KMS-11 (cell line): ENCODE results near the gene EFHC1.

Source experiments
- H2AFZ ChIP-seq: fragments of 200-600 bp; sonication (generic); 2 replicates; pipeline ENCODE4 v1.6.1; 2016; ENCODE audit warnings: antibody characterized with exemption, mixed run types, low read depth
- H3K27ac ChIP-seq: fragments of 200-600 bp; sonication (generic); 2 replicates; pipeline ENCODE4 v1.6.1; 2016; ENCODE audit warnings: mild to moderate bottlenecking, mixed run types
- H3K27me3 ChIP-seq: fragments of 200-600 bp; sonication (generic); 2 replicates; pipeline ENCODE4 v1.6.1; 2017; ENCODE audit warnings: mild to moderate bottlenecking, low read depth, mixed run types, moderate library complexity; ENCODE audit not compliant: insufficient read depth
- H3K36me3 ChIP-seq: fragments of 200-600 bp; sonication (generic); 2 replicates; pipeline ENCODE4 v1.6.1; 2017; ENCODE audit warnings: mild to moderate bottlenecking, mixed run types; ENCODE audit not compliant: insufficient read depth
- H3K4me1 ChIP-seq: fragments of 200-600 bp; sonication (generic); 2 replicates; pipeline ENCODE4 v1.6.1; 2016; ENCODE audit warnings: mild to moderate bottlenecking, low read depth, mixed run types; ENCODE audit not compliant: poor library complexity, severe bottlenecking
- H3K4me2 ChIP-seq: fragments of 200-600 bp; sonication (generic); 2 replicates; pipeline ENCODE4 v1.7.0; 2016; ENCODE audit warnings: mild to moderate bottlenecking, mixed run types
- H3K4me3 ChIP-seq: fragments of 200-600 bp; sonication (generic); IDR thresholded peaks from 2 replicates; pipeline ENCODE4 v1.6.1; 2017; ENCODE audit warnings: low read depth, low read length, mixed read lengths; ENCODE audit not compliant: insufficient read depth
- H3K79me2 ChIP-seq: fragments of 200-600 bp; sonication (generic); 2 replicates; pipeline ENCODE4 v1.6.1; 2016; ENCODE audit warnings: low read depth, mixed run types; ENCODE audit not compliant: insufficient read depth
- H3K9ac ChIP-seq: fragments of 200-600 bp; sonication (generic); 2 replicates; pipeline ENCODE4 v1.6.1; 2016; ENCODE audit warnings: mild to moderate bottlenecking, mixed run types
- H4K20me1 ChIP-seq: fragments of 200-600 bp; sonication (generic); 2 replicates; pipeline ENCODE4 v1.6.1; 2016; ENCODE audit warnings: mild to moderate bottlenecking, mixed run types; ENCODE audit not compliant: insufficient read depth
- CTCF ChIP-seq: fragments of 200-600 bp; sonication (generic); conservative IDR thresholded peaks from 2 replicates; pipeline ENCODE4 v1.6.1; 2017; ENCODE audit warnings: low read depth, mild to moderate bottlenecking, antibody characterized with exemption, low read length, moderate library complexity, mixed read lengths

The EFHC1 gene

DNA sequence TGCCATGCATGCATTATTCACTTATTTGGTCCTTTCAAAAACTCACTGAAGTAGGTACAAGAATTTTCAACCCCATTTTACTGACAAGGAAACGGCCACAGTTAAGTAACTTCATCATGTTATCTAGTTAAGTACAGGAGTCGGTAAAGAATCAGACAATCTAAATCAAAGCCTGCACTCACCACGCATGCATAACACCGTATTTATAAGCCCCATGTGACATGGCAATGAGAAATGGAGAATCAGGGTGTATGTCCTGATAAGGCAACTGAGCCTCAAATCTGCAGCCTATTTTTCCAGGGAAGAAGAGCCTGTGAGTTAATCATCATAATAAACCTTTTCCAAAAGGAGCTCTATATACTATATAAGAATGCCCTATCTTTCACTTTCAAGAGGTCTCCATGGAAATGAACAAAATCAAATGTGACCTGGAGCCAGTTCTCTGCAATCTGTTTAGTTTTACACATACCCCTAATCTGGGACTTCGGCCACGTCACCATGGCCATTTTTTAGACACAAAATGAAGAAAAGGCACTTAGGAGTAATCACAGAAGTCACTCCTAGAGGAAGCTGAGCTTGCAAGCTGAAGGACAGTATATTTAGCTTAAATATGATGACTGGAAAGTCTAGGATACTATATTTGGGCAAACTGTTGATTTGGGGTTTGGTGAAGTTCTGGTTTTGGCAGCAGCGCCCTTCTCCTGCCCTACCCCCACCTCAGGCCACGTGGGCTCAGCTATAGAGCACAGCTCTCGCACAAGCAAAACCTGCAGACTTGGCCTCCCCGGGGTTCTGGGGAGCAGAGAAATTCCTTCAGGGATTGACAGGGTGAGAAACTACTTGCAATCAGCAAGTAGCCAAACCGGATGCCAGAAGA, 137.5 kb downstream of the EFHC1 start:
- peak overlapping the region; percentile 50 for H3K4me2 ChIP-seq

DNA sequence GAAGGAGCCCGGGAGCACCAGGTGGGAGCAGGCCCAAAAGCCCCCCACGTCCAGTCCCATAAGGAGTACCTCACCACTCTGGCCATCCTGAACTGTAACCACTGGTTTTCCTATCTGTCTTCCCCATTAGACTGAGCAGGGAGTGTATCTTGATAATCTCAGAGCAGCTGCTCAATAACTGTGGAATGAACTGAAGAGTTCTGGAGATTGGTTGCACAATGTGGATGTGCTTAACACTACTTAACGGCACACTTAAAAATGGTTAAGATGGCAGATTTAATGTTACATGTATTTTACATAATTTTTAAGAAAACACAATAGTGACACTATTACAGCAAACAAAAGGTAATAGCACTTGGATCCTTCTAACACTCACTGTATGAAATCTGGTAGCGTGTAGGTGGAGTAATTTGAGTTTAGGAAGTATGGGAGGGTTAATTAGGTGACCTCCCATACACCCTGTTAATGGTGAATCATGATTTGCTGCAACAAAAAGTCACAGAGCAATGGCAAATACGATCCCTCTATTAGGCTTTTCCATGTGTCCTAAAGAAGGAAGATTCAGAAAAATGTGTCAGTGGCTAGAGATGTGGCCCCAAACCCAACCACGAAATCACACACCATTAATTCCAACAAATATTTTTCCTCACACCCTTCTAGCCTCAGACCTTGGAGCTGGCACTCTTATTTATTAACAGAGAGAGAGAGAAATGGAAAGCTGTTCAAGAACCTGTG, 138.3 kb downstream of the EFHC1 start:
- Histone ChIP-seq H3K27me3 (no peaks in the 10 kb centered on the region), H3K36me3 (no peaks in the 10 kb centered on the region), H3K79me2 (peaks cover 100% of the 10 kb centered on the region), H3K4me2 (peak overlapping the region; percentile 50), H3K9ac (peak overlapping the region; percentile 23; the same call in 1 of the 2 replicates), H3K4me3 (no peak overlapping the region), H2AFZ (no peak overlapping the region), H4K20me1 (no peaks in the 10 kb centered on the region; the same call in 1 of the 2 replicates), H3K27ac (peak overlapping the region; percentile 64), H3K4me1 (peaks cover 84% of the 10 kb centered on the region)
- TF ChIP-seq CTCF = no peak

More for the DNA sequence above, 137.5 kb downstream of the EFHC1 start:
- H3K79me2 ChIP-seq = peaks cover 100% of the 10 kb centered on the region
- H3K27me3 ChIP-seq = no peaks in the 10 kb centered on the region
- peak overlapping the region; percentile 23; the same call in 1 of the 2 replicates for H3K9ac ChIP-seq
- no peak overlapping the region for H3K4me3 ChIP-seq
- TF ChIP-seq CTCF = no peak
- H3K36me3 ChIP-seq = no peaks in the 10 kb centered on the region
- H4K20me1 ChIP-seq = no peaks in the 10 kb centered on the region; the same call in 1 of the 2 replicates
- peak overlapping the region; percentile 64 for H3K27ac ChIP-seq
- H2AFZ ChIP-seq = no peak overlapping the region
- peaks cover 87% of the 10 kb centered on the region for H3K4me1 ChIP-seq

DNA sequence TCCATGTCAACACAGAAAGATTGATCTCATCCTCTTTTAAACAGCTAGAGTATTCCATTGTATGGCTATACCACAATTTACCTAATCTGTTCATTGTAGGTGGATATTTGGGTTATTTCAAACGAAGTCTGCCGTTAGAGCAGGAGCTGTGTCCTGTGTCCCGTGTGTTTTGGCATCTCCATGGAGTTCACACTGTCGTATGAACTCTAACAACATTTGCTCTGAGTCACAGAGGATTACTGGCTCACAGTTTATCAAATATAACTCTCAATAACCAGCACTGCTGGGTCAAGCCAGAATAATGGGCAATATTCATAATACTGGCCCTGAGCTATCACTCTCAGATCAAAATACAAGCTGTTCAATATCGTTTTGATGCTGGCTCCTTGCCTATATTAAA, 140.3 kb downstream of the EFHC1 start:
- H3K4me3 ChIP-seq = no peak overlapping the region
- H3K9ac ChIP-seq = no peak overlapping the region
- no peak overlapping the region for H3K27ac ChIP-seq
- H3K4me2 ChIP-seq = no peak overlapping the region
- H2AFZ ChIP-seq = no peak overlapping the region
- H3K27me3 ChIP-seq = no peaks in the 10 kb centered on the region
- H3K4me1 ChIP-seq = peaks cover 84% of the 10 kb centered on the region
- no peaks in the 10 kb centered on the region for H3K36me3 ChIP-seq
- no peak for TF ChIP-seq CTCF
- H4K20me1 ChIP-seq = peaks cover 15% of the 10 kb centered on the region
- peaks cover 100% of the 10 kb centered on the region for H3K79me2 ChIP-seq

- no peak for TF ChIP-seq CTCF
- peaks cover 84% of the 10 kb centered on the region for H3K4me1 ChIP-seq
Observed at GRCh38 chr6:52562911-52563310, 142.8 kb downstream of the EFHC1 start.

More at GRCh38 chr6:52562911-52563310, 142.8 kb downstream of the EFHC1 start:
- Histone ChIP-seq H4K20me1 (peaks cover 32% of the 10 kb centered on the region), H3K9ac (no peak overlapping the region), H3K27me3 (no peaks in the 10 kb centered on the region), H3K4me2 (no peak overlapping the region), H3K27ac (no peak overlapping the region), H3K36me3 (no peaks in the 10 kb centered on the region), H3K4me3 (no peak overlapping the region), H2AFZ (no peak overlapping the region), H3K79me2 (peaks cover 100% of the 10 kb centered on the region)
